CD4-positive, alpha-beta T cell treated with Interleukin-4 for 4 hours (primary cell): ENCODE results near the gene CIB4.

Source experiments
- DNase-seq: peaks from one replicate; pipeline ENCODE4 v3.0.0-alpha.2; 2020

CIB4 gene

DNA sequence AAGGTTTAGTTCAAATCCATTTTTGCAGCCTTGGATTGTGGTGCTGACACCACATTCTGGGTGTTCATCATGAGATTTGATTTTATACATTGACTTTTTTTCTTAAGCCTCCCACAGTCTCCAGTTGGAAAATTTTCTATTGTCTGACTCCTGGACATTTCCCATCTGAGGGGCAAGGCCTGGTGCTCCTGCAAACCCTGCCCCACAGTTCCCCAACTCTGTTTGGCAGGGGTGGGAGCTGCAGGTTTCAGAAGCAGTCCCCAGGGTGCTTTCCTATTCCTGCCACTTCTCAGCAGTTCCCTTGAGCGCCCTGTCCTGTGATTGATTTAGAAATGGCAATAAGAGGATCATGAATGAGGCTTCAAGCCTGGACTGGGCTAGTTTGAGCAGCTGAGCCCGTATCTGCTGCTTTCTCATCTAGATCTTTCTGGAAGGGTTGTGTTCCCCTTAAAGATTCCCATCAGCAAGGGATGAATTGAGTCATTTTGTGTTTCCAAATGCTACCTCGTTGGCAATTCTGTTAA, 77.0 kb downstream of the CIB4 start:
- DNase-seq, result no peak

- DNase-seq, result no peak
Measured at GRCh38 chr2:26563686-26564085, 77.5 kb downstream of the CIB4 start.

GRCh38 chr2:26562811-26563645, 78.1 kb downstream of the CIB4 start:
- no peak for DNase-seq

DNA sequence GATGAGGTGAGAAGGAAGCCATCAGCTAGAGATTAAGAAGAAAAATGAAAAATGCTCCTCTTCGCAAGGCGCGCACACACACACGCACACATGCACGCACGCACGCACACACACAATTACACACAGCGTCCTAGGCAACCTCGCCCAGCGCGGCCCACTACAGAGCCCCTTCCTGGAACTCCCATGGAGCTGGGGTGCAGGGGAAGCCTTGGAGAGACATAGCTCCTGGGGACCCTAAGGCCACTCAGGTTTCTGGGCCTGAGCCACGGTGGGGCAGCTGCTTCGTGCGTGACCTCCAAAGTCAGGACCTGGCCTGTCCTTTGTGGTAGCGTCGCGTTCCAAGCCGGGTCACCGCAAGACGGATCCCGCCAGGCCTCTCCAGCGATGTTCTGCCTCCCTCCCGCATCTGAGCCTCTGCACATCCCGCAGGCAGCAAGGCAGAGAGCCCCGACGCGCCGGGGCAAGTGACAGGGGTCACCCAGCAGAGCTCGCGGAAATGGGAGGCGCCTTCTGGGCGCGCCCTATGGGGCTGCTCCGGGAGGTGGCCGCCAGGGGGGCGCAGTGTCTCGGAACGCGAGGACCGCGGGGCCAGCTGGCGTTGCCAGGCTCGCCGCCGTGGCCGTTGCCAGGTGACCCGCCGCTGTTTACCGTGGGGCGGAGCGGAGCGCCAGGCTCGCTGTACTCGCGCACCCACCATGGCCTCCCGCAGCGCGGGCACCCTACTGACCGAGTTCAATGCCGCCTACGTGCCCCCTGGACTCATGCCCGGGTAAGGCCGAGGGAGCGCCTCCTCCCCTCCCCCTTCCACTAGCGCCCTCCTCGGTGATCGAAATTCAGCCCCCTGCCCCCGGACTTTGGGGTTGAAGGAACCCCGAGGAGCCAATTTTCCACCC, 79.0 kb downstream of the CIB4 start:
- DNase-seq, result no peak

- no peak for DNase-seq
Measured at GRCh38 chr2:26561376-26561775, 79.8 kb downstream of the CIB4 start.

DNA sequence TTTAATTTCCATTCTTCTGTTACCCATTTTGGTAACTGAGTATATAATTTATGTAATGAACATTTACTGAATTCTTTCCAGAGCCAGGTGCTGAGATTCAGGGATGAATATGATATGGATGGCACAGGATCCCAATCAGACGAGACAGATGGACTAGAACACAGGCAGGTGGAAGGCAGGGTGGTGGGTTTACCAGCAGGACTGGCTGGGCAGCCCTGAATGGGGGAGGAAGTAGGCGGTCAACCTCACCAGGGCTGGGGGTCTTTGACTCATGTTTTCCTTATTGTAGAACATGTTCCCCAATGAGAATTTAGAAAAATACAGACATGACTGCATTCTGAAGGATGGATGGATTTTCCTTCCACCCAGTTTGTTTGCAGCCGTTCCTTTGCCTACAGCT, 80.3 kb downstream of the CIB4 start:
- DNase-seq, result no peak

DNA sequence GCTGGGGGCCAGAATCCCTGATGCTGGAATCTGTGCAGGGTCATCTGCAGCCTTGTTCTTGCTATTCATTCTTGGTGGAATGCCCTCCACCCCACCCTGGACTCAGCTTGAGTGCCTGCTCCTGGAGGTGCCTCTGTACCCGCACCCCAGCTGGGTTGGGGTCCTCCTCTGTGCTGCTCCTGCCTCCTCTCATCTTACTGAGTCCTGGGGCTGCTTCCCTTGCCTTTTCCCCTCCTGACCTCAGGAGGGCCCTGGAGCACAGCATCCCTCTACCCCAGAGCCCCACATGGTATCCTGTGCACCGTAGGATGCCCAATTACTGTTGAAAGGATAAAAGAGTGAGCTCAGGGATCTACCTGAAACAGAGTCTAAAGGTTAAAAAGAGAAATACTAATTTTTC, 81.6 kb downstream of the CIB4 start:
- DNase-seq, result no peak

GRCh38 chr2:26559044-26559405, 82.1 kb downstream of the CIB4 start:
- DNase-seq, result no peak

- no peak for DNase-seq
Measured at GRCh38 chr2:26558271-26559043, 82.7 kb downstream of the CIB4 start.

GRCh38 chr2:26557244-26557925, 83.8 kb downstream of the CIB4 start:
- DNase-seq, result no peak

GRCh38 chr2:26556309-26557243, 84.6 kb downstream of the CIB4 start:
- no peak for DNase-seq

- no peak for DNase-seq
Measured at GRCh38 chr2:26555246-26556133, 85.7 kb downstream of the CIB4 start.

GRCh38 chr2:26552641-26553374, 88.4 kb downstream of the CIB4 start:
- DNase-seq, result no peak

GRCh38 chr2:26550276-26551015, 90.7 kb downstream of the CIB4 start:
- no peak for DNase-seq

DNA sequence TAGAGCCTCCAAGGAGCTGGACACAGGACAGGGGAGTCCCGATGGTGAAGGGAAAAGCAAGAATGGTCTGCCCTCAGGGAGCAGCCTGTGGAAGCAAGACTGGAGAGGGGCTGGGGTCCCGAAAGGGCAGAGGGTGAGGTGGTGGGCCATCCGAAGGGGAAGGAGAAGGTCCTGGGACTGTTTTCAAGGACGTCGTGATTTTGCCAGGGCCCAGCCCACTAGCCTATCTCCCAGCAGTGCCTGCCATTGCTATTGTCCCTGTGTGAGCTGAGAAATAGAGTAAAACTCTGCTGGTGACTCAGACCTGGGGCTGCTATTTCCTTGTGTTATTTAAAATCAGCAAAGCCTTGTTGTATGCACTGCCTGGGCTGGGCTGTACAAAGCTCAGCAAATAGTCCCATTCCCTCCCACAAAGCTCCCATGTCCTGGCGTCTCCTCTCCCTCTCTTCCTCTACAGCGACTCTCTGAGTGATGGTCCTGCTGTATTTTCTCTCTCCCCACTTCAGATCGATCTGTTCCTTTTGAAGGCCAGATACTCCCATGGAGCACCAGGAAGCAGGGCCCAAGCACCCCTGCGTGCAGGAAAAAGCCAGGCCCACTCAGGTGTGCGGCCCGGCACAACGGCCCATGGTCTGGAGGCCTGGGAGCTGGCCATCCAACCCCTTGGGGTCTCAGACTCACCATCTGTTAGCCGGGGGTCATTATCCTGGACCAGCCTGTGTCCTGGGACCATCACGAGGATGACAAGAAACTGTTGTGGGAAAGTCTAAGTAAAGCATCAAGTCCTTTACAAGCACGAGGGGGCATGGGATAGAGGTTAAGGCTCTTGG, 98.3 kb downstream of the CIB4 start:
- DNase-seq, result no peak

DNA sequence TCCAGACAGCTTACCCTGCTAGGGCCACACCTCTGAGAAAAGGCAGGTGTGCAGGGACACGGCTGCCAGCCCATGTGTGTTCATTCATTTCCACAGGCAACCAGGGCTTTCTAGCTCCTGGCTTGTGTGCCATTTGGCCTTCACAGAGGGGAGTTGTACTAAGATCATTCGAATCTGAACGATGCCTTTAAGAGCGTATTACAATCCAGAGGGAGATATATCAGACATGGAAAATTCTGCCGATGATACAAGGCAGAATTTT, 99.0 kb downstream of the CIB4 start:
- DNase-seq, result no peak

DNA sequence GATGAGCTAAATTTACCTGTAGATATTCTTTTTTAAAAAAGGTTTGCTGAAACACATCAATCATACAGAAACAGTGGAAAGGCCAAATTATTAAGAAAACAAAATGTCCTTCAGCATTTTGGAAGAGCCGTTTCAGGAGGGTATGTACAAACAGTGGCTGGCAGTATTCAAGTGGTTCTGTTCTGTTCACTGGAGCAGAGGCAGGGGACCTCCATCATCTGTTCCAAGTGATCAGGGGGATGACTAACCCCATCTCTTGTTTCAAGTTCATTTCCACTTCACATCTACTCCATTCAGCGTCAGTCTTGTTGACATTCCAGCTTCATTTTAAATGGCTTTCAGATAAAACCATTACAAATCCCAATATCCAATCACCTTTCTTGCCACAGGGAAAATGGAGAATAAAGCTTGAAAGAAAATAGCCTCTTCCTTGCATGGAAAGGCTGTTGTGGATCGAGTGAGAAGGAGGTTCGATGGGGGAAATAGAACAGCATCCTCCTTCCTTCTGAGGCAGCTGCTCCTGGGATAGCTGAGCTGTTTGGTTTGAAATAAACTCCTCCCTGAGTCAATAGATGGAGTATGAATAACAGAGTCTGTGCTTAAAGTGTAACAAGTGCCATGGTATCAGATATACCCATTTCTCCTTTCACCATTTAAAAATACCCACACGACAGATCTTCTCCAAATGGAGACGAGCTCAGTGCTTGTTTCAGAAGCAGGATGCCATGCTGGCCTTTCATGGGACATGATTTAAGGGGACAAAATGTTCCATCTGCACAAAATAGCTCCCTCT, 99.6 kb downstream of the CIB4 start:
- no peak for DNase-seq
